Measurements from ENCODE around the gene TFR2. TPM values are rescaled to one million over a fixed set of nuclear protein-coding genes. Genes with fewer than 3 reads are reported as not detected.

The TFR2 gene
- total RNA-seq, 1 experiment from 2014 or later: 0.27 TPM

DNA sequence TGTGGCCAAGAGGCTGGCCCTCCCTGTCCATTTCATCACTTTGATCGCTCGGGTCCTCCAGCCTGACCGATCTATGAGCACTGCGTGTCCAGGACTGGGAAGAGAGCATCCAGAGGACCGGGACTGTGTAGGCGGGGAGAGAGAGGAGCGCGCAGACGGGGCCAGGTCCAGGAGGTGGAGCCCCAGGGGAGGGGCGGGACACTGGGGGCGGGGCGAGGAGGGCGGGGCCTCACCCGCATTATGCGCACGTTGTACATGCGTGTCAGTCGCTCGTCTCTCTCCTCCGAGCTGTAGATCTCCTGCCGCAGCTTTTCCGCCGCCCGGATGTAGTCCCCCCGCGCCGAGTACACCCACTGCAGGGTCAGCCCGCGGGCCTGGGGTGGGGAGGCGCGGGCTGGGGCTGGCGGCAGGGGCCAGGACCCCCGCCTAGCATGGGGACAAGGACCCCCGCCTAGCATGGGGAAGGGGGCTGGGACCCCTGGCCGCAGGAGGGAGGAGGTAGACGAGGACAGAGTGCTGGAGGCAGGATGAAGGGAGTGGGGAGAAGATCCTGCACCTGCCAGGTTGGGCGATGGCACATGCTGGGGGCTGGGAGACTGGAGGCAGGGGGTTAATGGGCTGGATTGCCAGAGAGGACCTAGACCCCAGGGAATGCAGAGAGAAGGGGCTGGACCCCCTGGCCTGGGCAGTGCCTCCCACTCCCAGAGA, 14.7 kb downstream of the TFR2 start:
- in situ Hi-C loops (cut with HindIII; ENCODE audit: low pct_unique_long_range_greater_than_20kb, low sequenced_read_pairs): no loop called here
- peak; percentile 64 for DNase-seq (ENCODE audit: low read depth)

DNA sequence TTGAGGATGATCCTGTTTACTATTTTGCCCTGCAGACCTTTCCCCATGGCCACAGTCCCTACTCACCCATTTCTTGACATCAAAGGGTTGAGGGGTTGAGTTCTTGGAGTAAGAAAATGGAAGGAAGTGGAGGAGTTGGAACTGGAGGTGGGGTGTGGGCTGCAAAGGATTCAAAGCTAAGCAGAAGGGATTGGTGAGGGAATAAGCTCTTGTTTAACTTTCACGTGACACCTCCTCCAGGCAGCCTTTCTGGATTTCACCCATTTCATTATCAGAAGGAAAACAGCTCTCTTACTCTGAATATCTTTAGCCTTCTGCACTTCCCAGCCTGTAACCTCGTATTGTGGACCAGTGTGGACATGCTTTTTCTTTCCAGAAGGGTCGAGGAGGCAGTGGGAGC, 15.3 kb downstream of the TFR2 start:
- in situ Hi-C loops (cut with HindIII; ENCODE audit: low pct_unique_long_range_greater_than_20kb, low sequenced_read_pairs): no loop called here
- DNase-seq (ENCODE audit: low read depth): no peak

DNA sequence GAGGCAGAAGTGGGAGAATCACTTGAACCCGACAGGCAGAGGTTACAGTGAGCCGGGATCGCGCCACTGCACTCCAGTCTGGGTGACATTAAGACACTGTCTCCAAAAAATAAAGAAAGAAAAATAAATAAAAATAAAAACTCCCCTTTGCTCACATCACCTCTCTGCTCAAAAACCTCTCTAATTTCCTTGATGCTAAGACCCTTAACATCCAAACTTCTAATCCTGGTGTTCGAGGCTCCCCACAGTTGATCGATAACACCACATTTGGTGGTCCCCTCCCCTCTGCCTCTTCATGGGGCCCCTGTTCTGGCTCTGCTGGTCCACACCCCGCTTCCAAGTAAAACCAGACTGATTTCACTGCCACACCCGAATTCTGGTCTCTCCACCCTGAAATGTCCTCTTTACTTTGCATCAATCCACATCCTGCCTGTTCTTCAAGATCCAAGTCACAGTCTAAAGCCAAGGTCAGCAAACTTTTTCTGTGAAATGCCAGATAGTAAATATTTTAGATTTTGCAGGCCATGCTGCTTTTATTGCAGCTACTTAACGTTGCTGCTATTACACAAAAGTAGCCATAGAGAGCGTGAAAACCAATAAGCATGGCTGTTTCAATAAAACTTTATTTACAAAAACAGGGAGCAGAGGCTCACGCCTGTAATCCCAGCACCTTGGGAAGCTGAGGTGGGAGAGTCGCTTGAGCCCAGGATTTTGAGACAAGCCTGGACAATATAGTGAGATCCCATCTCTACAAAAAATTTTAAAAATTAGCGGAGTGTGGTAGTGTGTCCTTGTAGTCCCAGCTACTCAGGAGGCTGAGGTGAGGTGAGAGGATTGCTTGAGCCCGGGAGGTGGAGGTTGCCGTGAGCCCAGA, 17.2 kb downstream of the TFR2 start:
- in situ Hi-C loops (cut with HindIII; ENCODE audit: low pct_unique_long_range_greater_than_20kb, low sequenced_read_pairs): no loop called here
- no peak for DNase-seq (ENCODE audit: low read depth)

DNA sequence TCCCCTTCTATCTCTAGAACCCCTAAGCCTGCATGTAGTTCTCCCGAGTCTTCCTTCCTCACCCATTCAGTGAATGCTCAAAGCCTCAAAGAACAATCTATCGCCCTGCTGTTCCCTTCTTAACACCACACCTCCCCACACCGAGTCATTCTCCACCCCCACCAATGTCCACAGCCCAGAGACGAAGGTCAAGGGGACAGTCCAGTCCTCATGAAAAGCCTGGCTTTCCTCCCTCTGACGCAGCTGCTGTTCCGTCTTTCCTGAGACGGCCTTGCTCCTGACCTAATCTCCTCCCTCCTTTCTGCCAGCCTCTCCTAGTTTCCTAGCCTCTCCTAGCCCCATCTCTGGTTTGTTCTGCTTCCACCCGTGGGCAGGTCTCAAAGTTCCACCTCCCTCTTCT, 19.8 kb downstream of the TFR2 start:
- in situ Hi-C loops (cut with HindIII; ENCODE audit: low pct_unique_long_range_greater_than_20kb, low sequenced_read_pairs): no loop called here
- DNase-seq (ENCODE audit: low read depth): no peak

DNA sequence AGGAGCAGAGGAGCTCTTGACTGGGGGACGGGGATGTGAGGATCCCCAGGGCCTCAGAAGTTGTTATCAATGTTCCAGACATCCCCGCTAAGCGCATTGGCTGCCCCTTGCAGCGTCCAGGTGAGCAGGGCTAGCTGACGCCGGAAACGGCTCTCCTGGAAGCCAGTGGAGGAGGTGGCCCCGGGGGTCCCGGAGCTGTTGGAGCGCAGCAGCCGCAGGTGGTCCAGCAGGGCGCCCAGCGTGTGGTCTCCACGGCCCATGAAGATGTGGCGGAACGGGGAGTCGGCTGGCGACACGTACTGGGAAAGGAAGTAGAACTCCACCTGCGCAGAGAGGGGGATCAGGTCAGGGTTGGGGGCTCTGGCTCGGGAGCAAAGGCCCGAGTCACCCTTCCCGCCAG, 20.5 kb downstream of the TFR2 start:
- in situ Hi-C loops (cut with HindIII; ENCODE audit: low pct_unique_long_range_greater_than_20kb, low sequenced_read_pairs): no loop called here
- no peak for DNase-seq (ENCODE audit: low read depth)

DNA sequence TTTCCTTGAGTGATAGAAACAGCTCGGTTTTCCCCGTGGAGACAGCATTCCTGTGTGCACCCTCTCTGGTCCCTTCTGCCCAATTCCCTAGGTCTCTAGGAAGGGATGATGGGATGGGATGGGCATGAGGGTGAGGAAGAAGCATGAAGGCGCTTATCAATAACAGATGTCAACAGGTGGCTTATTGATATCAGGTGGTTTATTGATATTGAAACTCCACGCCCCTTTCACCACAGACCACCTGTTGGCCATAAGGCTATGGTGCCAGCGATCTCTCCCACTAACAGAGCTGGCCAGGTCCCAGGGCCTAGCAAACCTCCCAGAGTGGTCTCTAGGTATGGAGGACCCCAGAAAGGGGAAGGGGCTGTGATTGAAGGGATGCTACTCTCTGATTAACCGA, 21.1 kb downstream of the TFR2 start:
- no peak for DNase-seq (ENCODE audit: low read depth)
- in situ Hi-C loops (cut with HindIII; ENCODE audit: low pct_unique_long_range_greater_than_20kb, low sequenced_read_pairs): no loop called here

DNA sequence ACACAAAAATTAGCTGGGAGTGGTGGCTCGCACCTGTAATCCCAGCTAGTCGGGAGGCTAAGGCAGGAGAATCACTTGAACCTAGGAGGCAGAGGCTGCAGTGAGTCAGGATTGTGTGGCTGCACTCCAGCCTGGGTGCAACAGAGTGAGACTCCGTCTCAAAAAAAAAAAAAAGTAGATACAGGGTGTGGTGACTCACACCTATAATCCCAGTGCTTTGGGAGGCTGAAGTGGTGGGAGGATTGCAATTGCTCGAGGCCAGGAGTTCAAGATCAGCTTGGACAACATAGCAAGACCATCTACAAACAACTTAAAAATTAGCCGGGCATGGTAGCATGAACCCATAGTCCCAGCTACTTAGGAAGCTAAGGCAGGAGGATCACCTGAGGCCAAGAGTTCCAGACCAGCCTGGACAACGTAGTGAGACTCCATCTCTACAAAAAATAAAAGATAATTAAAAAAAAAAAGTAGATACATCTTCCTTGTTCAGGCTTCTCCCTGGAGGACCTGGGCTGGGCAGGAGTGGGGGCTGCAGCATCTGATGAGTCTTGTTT, 27.0 kb downstream of the TFR2 start:
- in situ Hi-C loops (cut with HindIII; ENCODE audit: low pct_unique_long_range_greater_than_20kb, low sequenced_read_pairs): no loop called here
- DNase-seq (ENCODE audit: low read depth): no peak

DNA sequence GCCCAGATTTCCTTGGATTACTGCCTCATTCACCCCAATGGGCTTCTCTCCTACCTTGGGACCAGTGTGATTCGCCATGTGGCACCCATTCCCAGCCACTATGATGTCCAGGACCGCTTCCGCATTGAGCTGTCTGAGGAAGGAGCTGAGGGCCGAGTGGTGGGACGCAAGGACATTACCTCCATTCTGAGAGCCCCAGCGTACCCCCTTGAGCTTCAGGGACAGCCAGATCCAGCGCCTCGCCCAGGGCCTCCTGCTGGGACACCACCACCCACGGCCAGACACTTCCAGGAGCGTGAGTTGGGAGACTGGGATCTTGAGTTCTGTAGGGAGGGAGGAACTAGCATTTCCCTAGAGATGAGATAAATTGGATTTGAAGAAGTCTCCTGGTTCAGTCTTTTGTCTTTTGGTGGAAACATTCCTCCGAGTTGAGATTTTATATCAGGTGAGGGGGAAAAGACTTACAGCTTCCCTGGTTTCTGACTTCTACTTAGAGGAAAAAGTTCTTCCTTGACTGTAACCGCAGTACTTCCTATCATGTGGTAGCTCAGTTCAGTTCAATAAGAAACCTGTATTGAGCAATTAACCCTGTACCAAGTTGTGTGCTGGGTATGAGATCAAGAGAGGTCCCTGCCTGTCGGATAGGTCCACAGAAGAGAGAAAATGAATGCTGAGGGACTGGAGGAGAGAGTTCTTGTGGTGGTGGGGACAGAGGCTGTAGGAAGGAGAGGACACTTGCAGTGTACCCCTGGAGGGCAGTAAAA, 27.8 kb downstream of the TFR2 start:
- no peak for DNase-seq (ENCODE audit: low read depth)
- in situ Hi-C loops (cut with HindIII; ENCODE audit: low pct_unique_long_range_greater_than_20kb, low sequenced_read_pairs): no loop called here

DNA sequence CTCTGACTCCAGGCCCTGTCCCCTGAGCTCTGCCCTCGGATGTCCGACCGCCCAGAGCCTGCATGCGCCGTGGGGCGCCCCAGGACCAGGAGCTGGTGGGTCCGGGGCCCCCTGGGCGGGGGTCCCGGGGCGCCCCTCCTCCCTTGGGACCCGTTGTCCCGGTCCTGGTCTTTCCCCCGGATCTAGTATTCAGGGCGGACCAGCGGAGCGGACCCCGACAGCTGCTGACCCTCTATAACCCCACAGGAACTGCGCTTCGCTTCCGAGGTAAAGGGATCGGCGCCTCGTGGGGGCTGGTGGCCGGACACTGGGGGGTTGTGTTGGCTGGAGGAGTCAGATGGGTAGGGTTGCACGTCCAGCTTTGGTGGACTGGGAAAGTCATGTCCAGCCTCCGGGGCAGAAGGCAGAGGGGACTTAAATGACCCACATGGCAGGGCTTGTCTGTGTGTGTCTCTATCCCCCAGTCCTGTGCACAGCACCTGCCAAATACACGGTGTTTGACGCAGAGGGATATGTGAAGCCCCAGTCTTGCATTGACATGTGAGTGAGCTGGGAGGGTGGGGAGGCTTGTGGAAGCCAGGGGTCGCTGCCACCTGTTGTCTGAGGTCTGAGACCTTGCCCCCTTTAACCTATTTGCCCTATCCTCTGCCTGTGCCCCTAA, 28.5 kb downstream of the TFR2 start:
- in situ Hi-C loops (cut with HindIII; ENCODE audit: low pct_unique_long_range_greater_than_20kb, low sequenced_read_pairs): no loop called here
- no peak for DNase-seq (ENCODE audit: low read depth)

DNA sequence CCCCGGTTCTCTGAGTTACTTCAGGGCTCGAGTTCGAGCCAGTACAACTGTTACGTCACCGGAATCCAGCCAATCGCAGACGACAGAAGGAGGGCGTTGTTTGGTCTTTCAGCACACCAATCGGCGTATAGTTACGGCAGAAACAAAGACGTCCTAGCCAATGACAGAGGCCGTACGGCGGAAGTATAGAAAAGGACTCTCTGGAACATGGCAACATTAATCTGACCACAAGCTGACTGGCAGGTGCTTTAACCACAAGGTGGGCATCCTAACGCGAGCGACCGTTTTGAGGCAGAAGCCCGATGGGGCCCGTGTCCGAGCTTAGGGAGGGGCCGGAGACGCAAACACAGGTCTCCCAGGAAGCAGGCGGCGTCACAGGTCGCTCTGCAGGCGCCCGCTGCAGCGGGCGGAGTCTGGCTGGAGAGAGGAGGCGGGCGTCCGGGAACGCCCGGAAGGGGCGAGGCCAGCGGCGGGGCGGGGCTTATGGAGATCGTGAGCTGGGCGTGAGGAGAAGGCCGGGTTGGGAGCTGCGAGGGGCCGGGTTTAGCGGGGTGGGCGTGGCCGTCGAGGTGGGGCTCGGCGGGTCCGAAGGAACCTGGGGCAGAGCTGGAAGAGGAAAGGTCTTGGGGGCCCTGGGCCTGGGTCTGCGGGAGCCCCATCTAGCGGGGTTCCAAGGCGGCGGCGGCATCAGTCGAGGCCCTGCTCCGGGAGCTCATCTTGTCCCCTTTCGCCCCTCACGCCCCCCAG, 29.2 kb downstream of the TFR2 start, which contains the start of gene MOSPD3:
TSS of gene MOSPD3 (plus strand) at position 558 of the 747 bp plus-strand sequence. CDS start 252 bp downstream, outside the sequence.
- in situ Hi-C loops (cut with HindIII; ENCODE audit: low pct_unique_long_range_greater_than_20kb, low sequenced_read_pairs): no loop called here
- DNase-seq (ENCODE audit: low read depth): peak; percentile 98

DNA sequence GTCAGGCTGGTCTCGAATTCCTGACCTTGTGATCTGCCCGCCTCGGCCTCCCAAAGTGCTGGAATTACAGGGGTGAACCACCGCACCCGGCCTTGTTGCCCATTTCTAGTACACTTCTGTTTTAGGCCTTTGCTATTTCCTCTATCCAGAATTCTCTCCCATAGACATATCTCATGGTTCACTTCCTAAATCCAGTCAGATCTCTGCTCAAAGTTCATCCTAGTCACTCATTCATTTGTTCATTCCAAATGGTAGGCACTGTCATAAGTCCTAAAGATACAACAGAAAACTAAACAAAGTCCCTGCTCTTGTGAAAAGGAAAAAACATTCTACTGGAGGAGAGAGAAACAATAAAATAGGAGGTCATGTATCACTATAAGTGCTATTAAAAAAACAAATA, 31.4 kb downstream of the TFR2 start:
- in situ Hi-C loops (cut with HindIII; ENCODE audit: low pct_unique_long_range_greater_than_20kb, low sequenced_read_pairs): no loop called here

DNA sequence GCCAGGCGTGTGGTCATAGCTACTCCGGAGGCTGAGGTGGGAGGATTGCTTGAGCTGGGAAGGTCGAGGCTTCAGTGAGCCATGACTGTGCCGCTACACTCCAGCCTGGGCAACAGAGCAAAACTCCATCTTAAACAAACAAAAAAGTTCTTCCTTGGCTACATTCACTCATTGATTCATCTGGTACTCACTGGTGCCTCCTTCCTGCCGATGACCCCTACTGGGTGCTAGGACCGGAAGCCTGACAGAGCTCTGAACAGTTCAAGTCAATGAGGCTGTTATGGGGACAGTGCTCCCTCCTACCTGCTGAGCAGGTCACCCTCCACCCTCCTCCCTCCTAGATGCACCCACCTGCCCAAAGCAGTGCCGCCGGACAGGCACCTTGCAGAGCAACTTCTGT, 34.2 kb downstream of the TFR2 start:
- in situ Hi-C loops (cut with HindIII; ENCODE audit: low pct_unique_long_range_greater_than_20kb, low sequenced_read_pairs): no loop called here
- DNase-seq (ENCODE audit: low read depth): peak; percentile 46

More for the DNA sequence above, 31.4 kb downstream of the TFR2 start:
- DNase-seq (ENCODE audit: low read depth): no peak

DNA sequence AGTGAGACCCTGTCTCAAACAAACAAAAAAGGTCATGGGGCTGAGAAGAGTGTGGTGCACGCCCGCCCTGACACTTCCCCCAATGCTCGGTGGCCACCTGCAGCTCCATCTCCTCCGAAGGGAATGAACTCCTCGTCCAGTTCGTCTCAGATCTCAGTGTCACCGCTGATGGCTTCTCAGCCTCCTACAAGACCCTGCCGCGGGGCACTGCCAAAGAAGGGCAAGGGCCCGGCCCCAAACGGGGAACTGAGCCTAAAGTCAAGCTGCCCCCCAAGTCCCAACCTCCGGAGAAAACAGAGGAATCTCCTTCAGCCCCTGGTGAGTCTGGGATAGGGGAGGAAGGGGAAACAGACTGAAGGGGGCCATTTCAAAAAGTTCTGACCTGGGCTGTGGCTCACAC, 35.0 kb downstream of the TFR2 start:
- in situ Hi-C loops (cut with HindIII; ENCODE audit: low pct_unique_long_range_greater_than_20kb, low sequenced_read_pairs): no loop called here
- DNase-seq (ENCODE audit: low read depth): no peak

DNA sequence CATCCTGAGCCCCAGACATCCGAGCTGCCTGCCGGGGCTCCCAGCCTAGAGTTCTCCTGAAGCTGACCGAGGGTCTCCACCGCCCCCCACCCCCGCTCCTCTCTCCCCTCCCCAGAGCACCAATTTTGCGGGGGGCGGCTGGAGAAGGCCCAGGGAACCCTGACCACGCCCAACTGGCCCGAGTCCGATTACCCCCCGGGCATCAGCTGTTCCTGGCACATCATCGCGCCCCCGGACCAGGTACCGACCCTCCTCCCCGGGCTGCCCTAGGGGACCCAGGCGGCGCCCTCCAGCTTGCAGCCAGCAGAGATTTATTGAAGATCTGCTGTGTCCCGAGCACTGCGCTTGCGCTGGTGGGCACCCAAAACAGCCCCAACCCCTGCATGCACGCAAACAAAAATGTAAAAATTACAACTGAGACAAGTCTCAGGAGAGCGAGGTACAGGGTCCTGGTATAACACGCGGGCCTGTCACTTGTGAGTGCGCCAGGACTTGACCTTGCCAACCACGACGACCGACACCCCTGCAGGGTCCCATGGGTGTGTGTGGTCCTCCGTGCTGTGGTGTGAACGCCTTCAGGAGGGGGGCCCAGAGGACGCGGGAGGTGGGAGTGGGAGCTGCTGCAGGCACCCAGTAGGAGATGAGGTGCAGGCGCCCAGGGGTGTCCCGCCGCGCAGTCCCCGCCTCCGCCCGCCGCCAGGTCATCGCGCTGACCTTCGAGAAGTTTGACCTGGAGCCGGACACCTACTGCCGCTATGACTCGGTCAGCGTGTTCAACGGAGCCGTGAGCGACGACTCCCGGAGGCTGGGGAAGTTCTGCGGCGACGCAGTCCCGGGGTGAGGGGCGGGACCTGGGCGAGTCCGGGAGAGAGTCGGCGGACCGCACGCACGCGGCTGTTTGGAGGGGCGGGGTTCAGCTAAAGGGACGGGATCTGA, 36.1 kb downstream of the TFR2 start:
- no peak for DNase-seq (ENCODE audit: low read depth)
- in situ Hi-C loops (cut with HindIII; ENCODE audit: low pct_unique_long_range_greater_than_20kb, low sequenced_read_pairs): no loop called here

DNA sequence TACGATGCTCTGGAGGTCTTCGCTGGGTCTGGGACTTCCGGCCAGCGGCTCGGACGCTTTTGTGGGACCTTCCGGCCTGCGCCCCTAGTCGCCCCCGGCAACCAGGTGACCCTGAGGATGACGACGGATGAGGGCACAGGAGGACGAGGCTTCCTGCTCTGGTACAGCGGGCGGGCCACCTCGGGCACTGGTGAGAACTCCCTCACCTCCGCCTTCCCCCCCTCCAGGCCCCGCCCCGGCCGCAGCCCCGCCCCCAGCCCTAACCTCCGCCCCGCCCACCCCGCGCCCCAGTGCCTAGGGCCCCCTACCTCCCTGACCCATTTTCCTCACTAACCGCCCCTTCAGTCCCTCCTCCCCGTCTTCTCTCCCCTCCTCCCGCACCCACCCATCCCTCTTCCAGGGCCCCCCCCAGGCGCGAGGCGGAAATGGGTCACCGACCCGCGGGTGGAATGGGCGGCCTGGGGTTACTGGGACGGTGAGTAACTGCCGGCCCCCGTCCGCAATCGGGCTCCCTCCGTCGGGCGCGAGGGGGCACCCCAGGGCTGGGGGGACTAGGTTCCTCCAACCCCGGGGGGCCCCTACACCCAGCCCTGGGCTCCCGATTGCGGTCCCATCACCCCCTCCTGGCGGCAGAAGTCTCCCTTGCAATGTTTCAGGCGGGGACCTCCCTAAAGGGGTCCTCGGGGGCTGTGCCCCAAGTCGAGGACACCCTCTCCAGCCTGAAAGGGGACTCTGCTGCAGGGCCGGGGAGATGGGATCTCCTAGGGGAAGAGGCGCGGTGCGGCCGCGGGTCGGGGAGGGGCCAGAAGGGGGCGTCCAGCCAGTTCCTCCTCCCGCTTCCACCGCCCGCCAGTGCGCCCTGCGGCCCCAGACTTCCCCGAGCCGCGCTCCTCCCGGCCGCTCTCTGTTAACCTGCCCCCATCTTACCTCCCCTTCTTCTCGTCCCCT, 37.0 kb downstream of the TFR2 start:
- peak; percentile 67 for DNase-seq (ENCODE audit: low read depth)
- in situ Hi-C loops (cut with HindIII; ENCODE audit: low pct_unique_long_range_greater_than_20kb, low sequenced_read_pairs): no loop called here

DNA sequence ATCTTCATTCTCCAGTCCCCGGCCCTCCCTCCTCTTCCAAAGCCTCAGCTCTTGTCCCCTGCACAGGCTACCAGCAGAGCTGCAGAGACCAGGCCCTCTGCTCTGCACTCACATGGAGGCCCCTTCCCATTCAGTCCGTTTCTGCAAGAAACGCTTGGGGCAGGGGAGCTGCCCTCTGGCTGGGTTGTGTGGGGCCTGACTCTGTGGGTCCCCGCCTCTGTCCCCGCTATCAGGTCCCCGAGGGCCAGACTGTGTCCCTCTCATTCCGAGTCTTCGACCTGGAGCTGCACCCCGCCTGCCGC, 37.7 kb downstream of the TFR2 start:
- no peak for DNase-seq (ENCODE audit: low read depth)
- in situ Hi-C loops (cut with HindIII; ENCODE audit: low pct_unique_long_range_greater_than_20kb, low sequenced_read_pairs): no loop called here
